ENCODE results near the gene TBC1D2.

The TBC1D2 gene

DNA sequence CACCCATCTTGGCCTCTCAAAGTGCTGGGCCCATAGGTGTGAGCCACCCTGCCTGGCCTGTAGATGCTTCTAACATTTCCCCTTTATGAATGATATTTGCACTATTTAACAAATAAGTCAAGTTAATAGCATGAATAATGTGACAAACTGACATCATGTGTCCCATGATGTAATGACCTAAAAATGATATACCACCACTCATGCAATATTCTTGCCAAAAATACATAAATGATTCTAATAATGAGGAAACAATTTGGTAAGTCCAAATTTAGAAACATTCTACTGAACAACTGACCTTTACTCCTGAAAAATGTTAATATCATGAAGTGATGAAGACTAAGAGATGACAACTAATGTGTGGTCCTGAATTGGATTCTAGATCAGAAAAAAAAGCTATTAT lies 102.9 kb downstream of the TBC1D2 start:
- Histone ChIP-seq H3K27ac (no peak overlapping the region), H3K4me3 (no peak overlapping the region)

GRCh38 chr9:98150721-98151120 lies 104.7 kb downstream of the TBC1D2 start:
- Histone ChIP-seq H3K4me3 (no peak overlapping the region), H3K27ac (no peak overlapping the region)

DNA sequence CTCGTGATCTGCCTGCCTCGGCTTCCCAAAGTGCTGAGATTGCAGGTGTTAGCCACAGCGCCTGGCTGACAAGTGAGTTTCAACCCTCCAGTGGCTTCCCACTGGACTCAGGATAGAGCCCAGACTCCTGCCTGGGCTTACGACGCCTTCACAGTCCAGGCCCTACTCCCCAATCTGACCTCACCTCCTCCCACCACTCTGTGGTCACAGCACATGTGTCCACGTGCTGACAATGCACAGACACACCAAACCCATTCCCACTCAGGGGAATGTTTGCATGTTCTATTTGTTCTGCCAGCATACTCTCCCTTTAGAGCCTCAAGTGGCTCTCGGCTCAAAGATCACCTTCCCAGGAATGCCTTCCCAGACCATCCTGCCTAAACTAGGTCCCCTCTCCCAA lies 105.3 kb downstream of the TBC1D2 start:
- no peak overlapping the region for H3K27ac ChIP-seq
- no peak overlapping the region for H3K4me3 ChIP-seq

DNA sequence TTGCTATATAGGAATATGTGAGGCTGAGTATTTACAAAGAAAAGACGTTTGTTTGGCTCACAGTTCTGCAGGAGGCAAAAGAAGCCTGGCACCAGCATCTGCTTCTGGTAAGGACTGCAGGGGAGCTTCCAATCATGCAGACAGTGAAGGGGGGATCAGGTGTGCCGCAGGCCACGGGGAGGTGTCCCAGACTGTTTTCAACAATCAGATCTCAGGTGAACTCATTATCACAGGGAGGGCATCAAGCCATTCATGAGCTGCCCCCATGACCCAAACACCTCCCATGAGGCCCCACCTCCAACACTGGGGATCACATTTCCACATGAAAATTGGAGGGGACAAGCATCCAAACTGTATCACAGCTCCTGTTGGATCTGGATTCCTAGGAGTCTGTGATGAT lies 106.0 kb downstream of the TBC1D2 start:
- Histone ChIP-seq H3K27ac (no peak overlapping the region), H3K4me3 (no peak overlapping the region)

All from skin epidermis (tissue), 12 donors.